Peyer's patch (tissue), 4 donors: Measurements from ENCODE around the gene MSI2. TPM values are rescaled to one million over a fixed set of nuclear protein-coding genes. Genes with fewer than 3 reads are reported as not detected.

Source experiments
- DNase-seq, 3 donors: peaks; one replicate each; pipeline ENCODE4 v3.0.0-alpha.2; 2017 to 2019
- H3K27ac ChIP-seq, 4 donors: fragments of 200-600 bp; sonication (generic); one replicate each; pipeline ENCODE4 v1.5.1; 2016 to 2019
- H3K27me3 ChIP-seq, 2 donors: fragments of 200-600 bp; sonication (generic); one replicate each; pipeline ENCODE4 v1.5.1; 2019
- H3K36me3 ChIP-seq, 3 donors: fragments of 200-600 bp; sonication (generic); one replicate each; pipeline ENCODE4 v1.5.1; 2016 to 2019
- H3K4me1 ChIP-seq, 4 donors: fragments of 200-600 bp; sonication (generic); one replicate each; pipeline ENCODE4 v1.5.1; 2016 to 2019
- H3K4me3 ChIP-seq, 4 donors: fragments of 200-600 bp; sonication (generic); 1 replicate in 3 of 4; 2 replicates in 1 of 4; pipeline ENCODE4 v1.5.1; 2016 to 2019; ENCODE audit warnings: mild to moderate bottlenecking in 1 of 4
- H3K9me3 ChIP-seq, 4 donors: fragments of 200-600 bp; sonication (generic); one replicate each; pipeline ENCODE4 v1.5.1; 2016 to 2019; ENCODE audit warnings: mild to moderate bottlenecking in 1 of 4
- POLR2A ChIP-seq, 2 donors: fragments of 450-650 bp; IDR thresholded peaks; one replicate each; pipeline ENCODE4 v1.5.1; 2017; ENCODE audit warnings: antibody characterized with exemption in 2 of 2, mild to moderate bottlenecking in 2 of 2, moderate library complexity in 2 of 2
- total RNA-seq, 4 donors: library from RNA; depleted of rRNA; stranded (reverse); fragments of >200 nt; gene quantifications; one replicate each; pipeline ENCODE4 v1.1.0, GENCODE V29; 2016
- TF ChIP-seq, protein P1 (sequence below), 6 experiments: fragments of 450-650 bp in 4 of 6; fragments of 200-600 bp in 2 of 6; sonication (generic) in 1 of 6; IDR thresholded peaks; one replicate each; pipeline ENCODE4 v1.5.1; 2017 to 2019; ENCODE audit warnings: antibody characterized with exemption in 6 of 6, mild to moderate bottlenecking in 3 of 6, moderate library complexity in 1 of 6

The MSI2 gene
- total RNA-seq, 4 donors from 2014 or later, result 25.9 to 39.0 (median 29.2) TPM

DNA sequence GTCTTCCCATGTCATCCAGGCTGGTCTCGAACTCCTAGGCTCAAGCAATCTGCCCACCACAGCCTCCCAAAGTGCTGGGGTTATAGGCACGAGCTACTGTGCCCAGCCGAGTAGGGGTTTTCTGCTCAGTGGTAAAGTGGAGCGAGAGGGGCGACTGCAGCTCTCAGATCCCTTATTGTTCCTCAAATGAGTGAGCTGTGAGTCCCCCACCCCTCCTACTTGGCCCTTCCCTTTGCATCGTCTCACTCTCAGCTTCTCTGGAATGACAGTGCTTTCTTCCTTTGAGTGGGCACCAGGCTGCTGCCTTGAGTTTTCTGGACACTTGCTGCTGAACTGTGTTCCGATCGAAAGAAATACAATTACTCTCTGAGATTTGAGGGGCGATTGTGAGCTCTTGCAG is 63.5 kb downstream of the MSI2 start:
- no peak for DNase-seq
- no peaks in the 10 kb centered on the region for H3K4me1 ChIP-seq
- no peak overlapping the region for H3K27ac ChIP-seq
- no peak overlapping the region for H3K4me3 ChIP-seq
- H3K27me3 ChIP-seq, result no peaks in the 10 kb centered on the region
- no peaks in the 10 kb centered on the region for H3K9me3 ChIP-seq
- TF ChIP-seq POLR2A (IDR thresholded peaks at IDR 0.05), result no peak
- TF ChIP-seq, protein P1, sequence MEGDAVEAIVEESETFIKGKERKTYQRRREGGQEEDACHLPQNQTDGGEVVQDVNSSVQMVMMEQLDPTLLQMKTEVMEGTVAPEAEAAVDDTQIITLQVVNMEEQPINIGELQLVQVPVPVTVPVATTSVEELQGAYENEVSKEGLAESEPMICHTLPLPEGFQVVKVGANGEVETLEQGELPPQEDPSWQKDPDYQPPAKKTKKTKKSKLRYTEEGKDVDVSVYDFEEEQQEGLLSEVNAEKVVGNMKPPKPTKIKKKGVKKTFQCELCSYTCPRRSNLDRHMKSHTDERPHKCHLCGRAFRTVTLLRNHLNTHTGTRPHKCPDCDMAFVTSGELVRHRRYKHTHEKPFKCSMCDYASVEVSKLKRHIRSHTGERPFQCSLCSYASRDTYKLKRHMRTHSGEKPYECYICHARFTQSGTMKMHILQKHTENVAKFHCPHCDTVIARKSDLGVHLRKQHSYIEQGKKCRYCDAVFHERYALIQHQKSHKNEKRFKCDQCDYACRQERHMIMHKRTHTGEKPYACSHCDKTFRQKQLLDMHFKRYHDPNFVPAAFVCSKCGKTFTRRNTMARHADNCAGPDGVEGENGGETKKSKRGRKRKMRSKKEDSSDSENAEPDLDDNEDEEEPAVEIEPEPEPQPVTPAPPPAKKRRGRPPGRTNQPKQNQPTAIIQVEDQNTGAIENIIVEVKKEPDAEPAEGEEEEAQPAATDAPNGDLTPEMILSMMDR (IDR thresholded peaks at IDR 0.05), result no peak
- no peaks in the 10 kb centered on the region for H3K36me3 ChIP-seq

DNA sequence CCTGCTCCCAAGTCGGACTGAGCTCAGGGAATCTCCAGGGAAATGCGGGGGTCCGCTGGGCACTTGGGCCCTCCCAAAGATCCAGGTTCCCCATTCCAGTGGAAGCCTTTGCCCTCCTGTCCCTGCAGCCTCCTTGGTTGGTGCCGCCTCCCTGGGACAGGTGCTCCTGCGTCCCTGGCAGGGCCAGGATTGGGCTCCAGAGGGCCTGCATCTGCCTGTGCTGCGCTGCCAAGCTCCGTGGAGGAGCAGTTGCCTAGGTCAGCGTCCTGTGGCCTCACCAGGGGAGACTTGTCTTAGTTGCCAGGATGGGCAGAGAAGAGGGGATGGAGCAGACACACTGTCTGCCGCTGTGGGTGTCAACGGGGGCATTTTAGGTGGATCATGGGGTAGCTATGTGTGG is 67.1 kb downstream of the MSI2 start:
- Histone ChIP-seq H3K36me3 (no peaks in the 10 kb centered on the region), H3K4me1 (no peaks in the 10 kb centered on the region), H3K27me3 (no peaks in the 10 kb centered on the region), H3K27ac (no peak overlapping the region), H3K9me3 (no peaks in the 10 kb centered on the region), H3K4me3 (no peak overlapping the region)
- TF ChIP-seq, protein P1 (IDR thresholded peaks at IDR 0.05), result no peak
- TF ChIP-seq POLR2A (IDR thresholded peaks at IDR 0.05), result no peak
- no peak for DNase-seq

DNA sequence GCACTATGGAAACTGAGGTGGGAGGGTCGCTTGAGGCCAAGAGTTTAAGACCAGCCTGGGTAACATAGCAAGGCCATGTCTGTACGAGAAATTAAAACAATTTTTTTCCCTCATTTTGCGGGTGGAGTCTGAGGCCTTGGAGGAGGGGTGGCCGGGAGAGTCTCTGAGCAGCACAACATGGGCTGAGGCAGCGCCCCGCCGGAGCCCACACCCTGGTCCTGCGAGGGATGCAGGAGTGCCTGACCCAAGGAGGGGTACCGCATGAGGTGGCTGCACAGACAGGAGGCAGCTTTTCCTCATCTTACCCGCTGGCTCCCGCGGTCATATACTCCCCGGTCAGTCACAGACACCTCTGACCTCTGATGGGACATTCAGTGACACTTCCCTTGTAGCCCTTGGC is 67.7 kb downstream of the MSI2 start:
- Histone ChIP-seq H3K36me3 (no peaks in the 10 kb centered on the region), H3K27me3 (no peaks in the 10 kb centered on the region), H3K27ac (no peak overlapping the region), H3K4me1 (no peaks in the 10 kb centered on the region), H3K4me3 (no peak overlapping the region), H3K9me3 (no peaks in the 10 kb centered on the region)
- no peak for DNase-seq
- TF ChIP-seq POLR2A (IDR thresholded peaks at IDR 0.05), result no peak
- TF ChIP-seq, protein P1 (IDR thresholded peaks at IDR 0.05), result no peak

DNA sequence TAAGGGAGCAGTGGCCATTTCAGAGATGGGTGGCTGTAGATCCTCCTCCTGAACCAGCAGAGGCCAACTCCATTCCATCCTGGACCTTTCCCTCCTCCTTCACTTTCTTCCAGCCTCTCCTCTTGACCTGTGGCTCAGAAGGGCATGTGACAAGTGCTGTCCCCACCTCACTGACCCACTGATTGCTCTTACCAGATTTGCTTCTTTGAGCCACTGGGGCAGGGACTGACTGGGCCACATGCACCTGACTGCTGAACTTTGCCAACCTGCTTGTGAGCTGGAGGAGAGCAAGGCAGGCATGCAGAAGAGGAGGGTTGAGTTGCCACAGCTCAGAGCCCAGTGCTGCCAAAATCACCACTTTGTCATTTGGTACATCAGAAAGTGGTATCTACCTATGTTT is 68.3 kb downstream of the MSI2 start:
- TF ChIP-seq, protein P1 (IDR thresholded peaks at IDR 0.05), result no peak
- TF ChIP-seq POLR2A (IDR thresholded peaks at IDR 0.05), result no peak
- Histone ChIP-seq H3K9me3 (no peaks in the 10 kb centered on the region), H3K4me1 (no peaks in the 10 kb centered on the region), H3K27ac (no peak overlapping the region), H3K27me3 (no peaks in the 10 kb centered on the region), H3K36me3 (no peaks in the 10 kb centered on the region), H3K4me3 (no peak overlapping the region)
- DNase-seq, result no peak

DNA sequence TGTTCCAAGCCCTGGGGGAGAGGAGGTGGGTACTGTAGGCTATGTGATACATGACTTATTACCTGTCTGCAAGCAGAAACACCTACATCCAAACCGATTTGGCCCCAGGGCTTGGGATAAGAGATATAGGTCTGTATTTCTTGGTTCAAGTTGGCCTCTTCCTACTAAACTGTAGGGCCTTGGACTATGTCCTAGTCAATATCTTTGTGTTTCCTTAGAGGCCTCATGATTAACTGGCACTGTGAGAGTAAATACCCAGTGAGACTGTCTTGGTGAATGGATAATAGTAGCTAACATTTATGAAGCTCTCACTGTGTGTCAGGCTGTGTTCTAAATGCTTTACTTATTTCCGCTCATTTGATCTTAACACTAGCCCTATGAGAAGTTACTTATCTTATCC is 70.0 kb downstream of the MSI2 start:
- no peak for DNase-seq
- H3K4me3 ChIP-seq, result no peak overlapping the region
- no peaks in the 10 kb centered on the region for H3K36me3 ChIP-seq
- H3K27ac ChIP-seq, result no peak overlapping the region
- TF ChIP-seq POLR2A (IDR thresholded peaks at IDR 0.05), result no peak
- TF ChIP-seq, protein P1 (IDR thresholded peaks at IDR 0.05), result no peak
- H3K27me3 ChIP-seq, result no peaks in the 10 kb centered on the region
- H3K9me3 ChIP-seq, result no peaks in the 10 kb centered on the region
- H3K4me1 ChIP-seq, result no peaks in the 10 kb centered on the region

DNA sequence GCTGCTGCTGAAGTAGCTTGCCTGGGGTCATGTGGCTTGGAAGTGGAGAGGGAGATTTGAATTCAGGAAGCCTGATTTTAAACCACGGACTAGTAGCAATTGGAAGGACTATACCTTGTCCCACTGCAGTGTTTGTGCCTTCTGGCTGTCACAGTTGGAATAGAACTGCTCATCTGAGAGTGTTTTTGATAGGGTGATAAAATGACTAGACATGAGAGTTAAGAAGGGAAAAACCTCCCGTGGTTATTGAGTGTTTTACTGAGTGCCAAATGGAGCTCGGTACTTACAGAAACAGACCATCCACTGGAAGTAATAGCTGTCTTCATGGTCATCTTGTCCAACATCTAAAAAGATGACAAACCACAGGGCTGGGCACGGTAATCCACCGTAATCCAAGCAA is 70.4 kb downstream of the MSI2 start:
- no peak overlapping the region for H3K27ac ChIP-seq
- TF ChIP-seq POLR2A (IDR thresholded peaks at IDR 0.05), result no peak
- TF ChIP-seq, protein P1 (IDR thresholded peaks at IDR 0.05), result no peak

More for the DNA sequence above, 70.4 kb downstream of the MSI2 start:
- Histone ChIP-seq H3K27me3 (no peaks in the 10 kb centered on the region), H3K36me3 (no peaks in the 10 kb centered on the region), H3K4me1 (no peaks in the 10 kb centered on the region), H3K9me3 (no peaks in the 10 kb centered on the region), H3K4me3 (no peak overlapping the region)
- no peak for DNase-seq
